ENCODE results near the gene ARR3. TPM values are rescaled to one million over a fixed set of nuclear protein-coding genes. Genes with fewer than 3 reads are reported as not detected.
"Not testable (repeated sequence)": the region's sequence is repeated elsewhere in the genome, so short reads cannot be mapped to it uniquely, and the experiment has no call there.

ARR3 gene
- total RNA-seq, 2 donors from 2014 or later = not detected

- intact Hi-C loops (cut with DNase I) = loop anchor here (10.0 kb wide), 1 partner anchor 70 kb away; no protein-coding TSS in a partner anchor
- DNase-seq = no peak
- ATAC-seq = no peak
These were observed 3.4 kb upstream of the ARR3 start for GRCh38 chrX:70264784-70265183.

GRCh38 chrX:70274029-70274428, 5.9 kb downstream of the ARR3 start:
- DNase-seq; ATAC-seq; intact Hi-C loops (cut with DNase I): not testable (repeated sequence)

- DNase-seq = no peak
- intact Hi-C loops (cut with DNase I) = no loop called here
- ATAC-seq = no peak
These were observed 10.9 kb downstream of the ARR3 start for GRCh38 chrX:70279081-70279480.

GRCh38 chrX:70280573-70280972, 12.4 kb downstream of the ARR3 start:
- DNase-seq = no peak
- intact Hi-C loops (cut with DNase I) = no loop called here
- ATAC-seq = no peak

GRCh38 chrX:70281951-70282350, 13.8 kb downstream of the ARR3 start, which contains the start of gene RAB41:
RAB41 (plus strand) TSS chrX:70282172; CDS start chrX:70282218, 46 bp downstream.
- intact Hi-C loops (cut with DNase I) = no loop called here
- ATAC-seq = no peak

GRCh38 chrX:70289168-70289792, 21.1 kb downstream of the ARR3 start:
- intact Hi-C loops (cut with DNase I) = no loop called here

More at GRCh38 chrX:70281951-70282350, 13.8 kb downstream of the ARR3 start, which contains the start of gene RAB41:
- no peak for DNase-seq

GRCh38 chrX:70289793-70290770, 21.9 kb downstream of the ARR3 start, which contains the start of the genes KIF4A and PDZD11:
KIF4A (plus strand) TSS chrX:70290104; CDS start chrX:70290459, 355 bp downstream.
PDZD11 (minus strand) TSS chrX:70289927; CDS start chrX:70289341, 586 bp downstream.
- DNase-seq (peak; percentile 83), ATAC-seq (peak; percentile 100)
- intact Hi-C loops (cut with DNase I) = no loop called here

More at GRCh38 chrX:70289168-70289792, 21.1 kb downstream of the ARR3 start:
- DNase-seq = no peak
- ATAC-seq = no peak

GRCh38 chrX:70292788-70293187, 24.7 kb downstream of the ARR3 start:
- ATAC-seq (no peak), DNase-seq (no peak)
- intact Hi-C loops (cut with DNase I) = no loop called here

- intact Hi-C loops (cut with DNase I) = no loop called here
- no peak for DNase-seq
- ATAC-seq = no peak
These were observed 25.5 kb downstream of the ARR3 start for GRCh38 chrX:70293621-70294020.

GRCh38 chrX:70301716-70302115, 33.6 kb downstream of the ARR3 start:
- DNase-seq (no peak), ATAC-seq (no peak)
- intact Hi-C loops (cut with DNase I) = no loop called here

- intact Hi-C loops (cut with DNase I) = no loop called here
- no peak for ATAC-seq
- no peak for DNase-seq
These were observed 45.4 kb downstream of the ARR3 start for GRCh38 chrX:70313503-70313902.

- intact Hi-C loops (cut with DNase I) = no loop called here
- DNase-seq (no peak), ATAC-seq (no peak)
These were observed 54.6 kb downstream of the ARR3 start for GRCh38 chrX:70322784-70323183.

GRCh38 chrX:70323628-70324027, 55.5 kb downstream of the ARR3 start:
- ATAC-seq; intact Hi-C loops (cut with DNase I): not testable (repeated sequence)

GRCh38 chrX:70324326-70324725, 56.2 kb downstream of the ARR3 start:
- DNase-seq (no peak), ATAC-seq (no peak)
- intact Hi-C loops (cut with DNase I) = no loop called here

More at GRCh38 chrX:70323628-70324027, 55.5 kb downstream of the ARR3 start:
- not testable (repeated sequence) for DNase-seq

- ATAC-seq (no peak), DNase-seq (no peak)
- intact Hi-C loops (cut with DNase I) = no loop called here
These were observed 63.0 kb downstream of the ARR3 start for GRCh38 chrX:70331161-70331560.

Other genes starting within 250 kb of the ARR3 start
- not detected for gene AWAT2, start 218.4 kb upstream of the ARR3 start, total RNA-seq
- gene OTUD6A, start 205.9 kb upstream of the ARR3 start, total RNA-seq = not detected
- 10 to 100 TPM; 39.8 to 41.6 TPM for gene IGBP1, start 134.9 kb upstream of the ARR3 start, total RNA-seq
- gene DGAT2L6, start 90.9 kb upstream of the ARR3 start, total RNA-seq = not detected
- not detected for gene AWAT1, start 33.7 kb upstream of the ARR3 start, total RNA-seq
- under 1 TPM in 1 of 2 donors, not detected in 1; 0.16 TPM for gene P2RY4, start 8.1 kb upstream of the ARR3 start, total RNA-seq
- gene RAB41, start 13.8 kb downstream of the ARR3 start, total RNA-seq = not detected
- gene PDZD11, start 21.6 kb downstream of the ARR3 start, total RNA-seq = 10 to 100 TPM; 33.7 to 37.1 TPM
- under 1 TPM; 0.29 to 0.68 TPM for gene KIF4A, start 21.8 kb downstream of the ARR3 start, total RNA-seq
- gene GDPD2, start 155.0 kb downstream of the ARR3 start, total RNA-seq = not detected
- 10 to 100 TPM; 14.8 to 15.0 TPM for gene DLG3, start 176.5 kb downstream of the ARR3 start, total RNA-seq